GM19099 (cell line): ENCODE results near the gene CYP2F1.

ENCODE experiments used
- POLR2A ChIP-seq: IDR thresholded peaks from 3 replicates; pipeline ENCODE4 v1.6.1; 2011; ENCODE audit warnings: low read depth; ENCODE audit not compliant: insufficient read length; ENCODE audit errors: extremely low read depth

Gene CYP2F1, protein sequence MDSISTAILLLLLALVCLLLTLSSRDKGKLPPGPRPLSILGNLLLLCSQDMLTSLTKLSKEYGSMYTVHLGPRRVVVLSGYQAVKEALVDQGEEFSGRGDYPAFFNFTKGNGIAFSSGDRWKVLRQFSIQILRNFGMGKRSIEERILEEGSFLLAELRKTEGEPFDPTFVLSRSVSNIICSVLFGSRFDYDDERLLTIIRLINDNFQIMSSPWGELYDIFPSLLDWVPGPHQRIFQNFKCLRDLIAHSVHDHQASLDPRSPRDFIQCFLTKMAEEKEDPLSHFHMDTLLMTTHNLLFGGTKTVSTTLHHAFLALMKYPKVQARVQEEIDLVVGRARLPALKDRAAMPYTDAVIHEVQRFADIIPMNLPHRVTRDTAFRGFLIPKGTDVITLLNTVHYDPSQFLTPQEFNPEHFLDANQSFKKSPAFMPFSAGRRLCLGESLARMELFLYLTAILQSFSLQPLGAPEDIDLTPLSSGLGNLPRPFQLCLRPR

DNA sequence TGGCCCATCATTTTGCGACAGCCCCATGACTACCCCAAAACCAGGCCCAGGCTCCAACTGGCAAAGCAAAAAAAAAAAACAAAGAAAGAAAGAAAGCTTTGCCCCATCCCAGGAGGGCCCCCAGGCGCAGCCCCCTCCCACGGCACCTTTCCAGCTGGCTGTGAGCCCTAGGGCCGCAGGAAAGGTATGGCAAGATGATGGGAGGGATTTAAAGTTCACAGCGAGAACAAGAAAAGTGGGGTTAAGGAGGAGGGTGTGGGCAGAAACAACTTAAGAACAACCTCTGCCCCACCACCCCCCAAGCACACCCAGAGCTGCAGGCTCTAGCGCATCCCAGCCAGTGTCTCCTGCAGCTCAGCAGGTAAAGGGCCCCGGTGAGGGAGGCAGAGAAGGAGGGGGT, at the start of gene CYP2F1:
Gene CYP2F1, plus strand, starts transcription at position 301 of the 400 bp plus-strand sequence. CDS start 1,757 bp downstream, outside the sequence.
- no peak for TF ChIP-seq POLR2A

DNA sequence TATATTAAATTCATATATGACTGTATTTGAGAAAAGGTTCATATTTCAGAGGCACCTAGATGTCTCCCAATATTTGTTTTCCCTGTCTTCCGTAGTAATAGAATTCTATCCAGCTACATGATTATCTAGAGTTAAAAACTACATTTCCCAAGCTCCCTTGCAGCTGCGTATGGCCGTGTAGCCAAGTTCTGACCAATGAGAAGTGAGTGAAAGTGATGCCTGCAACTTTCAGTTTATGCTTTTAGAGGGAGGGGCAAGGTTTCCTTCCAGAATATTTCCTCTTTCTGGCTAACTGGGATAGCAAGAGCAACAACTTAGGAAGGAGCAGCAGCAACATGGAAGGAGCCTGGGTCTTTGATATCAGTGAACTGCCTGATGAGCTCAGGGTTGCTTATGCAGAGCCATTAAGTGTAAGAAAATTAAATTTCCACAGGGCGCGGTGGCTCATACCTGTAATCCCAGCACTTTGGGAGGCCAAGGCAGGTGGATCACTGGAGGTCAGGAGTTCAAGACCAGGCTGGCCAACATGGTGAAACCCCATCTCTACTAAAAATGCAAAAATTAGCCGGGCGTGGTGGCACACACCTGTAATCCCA, 49.2 kb upstream of the CYP2F1 start:
- TF ChIP-seq POLR2A, result no peak

DNA sequence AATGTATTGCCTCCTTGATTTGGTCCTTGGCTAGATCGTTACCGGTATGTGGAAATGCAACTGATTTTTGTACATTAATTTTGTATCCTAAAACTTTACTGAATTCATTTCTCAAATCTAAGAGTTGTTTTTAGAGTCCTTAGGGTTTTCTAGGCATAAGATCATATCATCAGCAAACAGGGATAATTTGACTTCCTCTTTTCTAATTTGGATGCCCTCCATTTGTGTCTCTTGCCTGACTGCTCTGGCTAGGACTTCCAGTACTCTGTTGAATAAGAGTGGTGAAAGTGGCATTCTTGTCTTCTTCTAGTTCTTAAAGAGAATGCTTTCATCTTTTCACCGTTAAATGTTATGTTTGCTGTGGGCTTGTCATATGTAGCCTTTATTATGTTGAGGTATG, 37.9 kb upstream of the CYP2F1 start:
- no peak for TF ChIP-seq POLR2A

DNA sequence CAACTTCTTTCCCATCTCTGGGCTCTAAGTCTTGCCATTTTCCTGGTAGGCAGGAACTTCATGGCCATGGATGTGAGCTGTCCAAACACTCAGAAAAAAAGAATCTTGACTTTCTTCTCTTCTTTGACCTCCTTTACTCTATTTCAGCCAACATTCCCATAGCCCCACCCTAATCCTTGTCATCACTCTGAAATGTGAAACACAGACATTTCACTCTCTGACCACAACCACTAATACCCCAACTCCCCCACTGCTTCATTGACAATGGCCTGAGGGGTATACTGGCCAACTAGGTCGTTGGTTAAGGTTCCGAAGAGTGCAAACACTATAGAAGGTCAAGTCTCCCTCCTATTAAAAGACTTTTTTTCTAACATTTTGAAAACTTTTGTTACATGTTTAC, 30.7 kb upstream of the CYP2F1 start:
- no peak for TF ChIP-seq POLR2A

DNA sequence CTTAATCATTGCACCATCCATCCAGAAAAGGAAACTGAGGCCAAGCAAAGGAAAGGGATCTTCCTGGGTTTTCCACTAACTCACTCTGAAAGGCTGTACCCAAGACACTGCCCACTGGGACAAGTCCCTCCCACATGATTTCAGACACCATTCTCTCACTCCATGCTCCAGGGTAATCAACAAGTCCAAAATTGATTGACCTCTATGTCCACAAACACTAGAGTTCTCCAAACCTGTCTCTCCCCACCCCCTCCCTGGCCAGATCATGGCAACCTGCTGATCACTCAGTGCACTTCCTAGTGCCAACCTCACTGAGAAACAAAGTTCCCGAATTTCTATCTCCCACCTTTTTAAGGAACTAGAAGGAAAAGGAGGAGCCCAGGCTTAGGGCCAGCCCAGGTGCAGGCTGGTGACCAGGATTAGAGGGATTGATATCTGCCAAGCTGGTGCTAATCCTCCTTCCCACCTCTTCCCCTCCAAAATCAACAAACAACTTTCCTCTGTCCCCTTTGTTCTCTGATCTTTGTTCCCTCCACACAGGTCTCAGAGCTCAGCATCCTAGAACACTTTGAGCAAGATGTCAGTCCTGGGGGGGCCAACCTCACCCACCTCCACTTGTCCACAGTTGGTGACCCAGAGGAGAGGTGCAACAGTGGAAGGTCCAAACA, 28.4 kb upstream of the CYP2F1 start:
- TF ChIP-seq POLR2A, result no peak

DNA sequence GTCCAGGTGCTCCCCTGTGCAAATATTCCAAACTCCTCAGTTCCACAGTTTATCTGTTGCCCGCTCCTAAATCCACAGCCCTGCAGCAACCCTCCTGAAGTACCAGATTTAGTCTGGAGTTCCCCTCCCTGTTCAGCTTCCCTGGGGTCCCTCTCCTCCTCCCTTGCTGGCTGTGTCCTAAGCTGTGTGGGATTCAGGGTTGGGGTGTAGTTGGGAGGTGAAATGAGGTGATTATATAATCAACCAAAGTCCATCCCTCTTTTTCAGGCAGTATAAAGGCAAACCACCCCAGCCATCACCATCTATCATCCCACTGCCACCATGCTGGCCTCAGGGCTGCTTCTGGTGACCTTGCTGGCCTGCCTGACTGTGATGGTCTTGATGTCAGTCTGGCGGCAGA, 26.1 kb upstream of the CYP2F1 start, which contains the start of gene CYP2A13:
Gene CYP2A13, plus strand, starts transcription at position 301 of the 400 bp plus-strand sequence. Its CDS starts 21 bp downstream, at position 322.
- no peak for TF ChIP-seq POLR2A

DNA sequence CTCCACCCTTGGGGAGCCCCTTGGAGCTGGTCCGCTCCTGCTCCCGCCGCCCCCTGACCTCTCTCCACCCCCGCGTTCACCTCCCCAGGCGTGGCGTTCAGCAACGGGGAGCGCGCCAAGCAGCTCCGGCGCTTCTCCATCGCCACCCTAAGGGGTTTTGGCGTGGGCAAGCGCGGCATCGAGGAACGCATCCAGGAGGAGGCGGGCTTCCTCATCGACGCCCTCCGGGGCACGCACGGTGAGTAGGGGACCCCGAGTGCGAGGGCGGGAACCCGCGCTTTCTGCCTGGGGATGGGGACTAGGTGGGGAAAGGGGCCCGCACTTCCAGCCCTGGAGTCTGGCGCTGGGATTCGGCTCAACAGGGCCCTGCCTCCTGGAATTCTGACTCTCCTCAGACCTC, 24.3 kb upstream of the CYP2F1 start:
- no peak for TF ChIP-seq POLR2A

DNA sequence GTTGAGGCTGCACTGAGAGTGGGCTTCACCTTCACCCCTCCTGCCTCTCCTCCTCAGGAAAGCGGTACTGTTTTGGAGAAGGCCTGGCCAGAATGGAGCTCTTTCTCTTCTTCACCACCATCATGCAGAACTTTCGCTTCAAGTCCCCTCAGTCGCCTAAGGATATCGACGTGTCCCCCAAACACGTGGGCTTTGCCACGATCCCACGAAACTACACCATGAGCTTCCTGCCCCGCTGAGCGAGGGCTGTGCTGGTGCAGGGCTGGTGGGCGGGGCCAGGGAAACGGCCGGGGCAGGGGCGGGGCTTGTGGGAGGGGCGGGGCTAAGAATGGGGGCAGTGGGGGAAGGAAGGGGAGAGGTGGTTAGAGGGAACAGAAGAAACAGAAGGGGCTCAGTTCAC, 18.5 kb upstream of the CYP2F1 start:
- TF ChIP-seq POLR2A, result no peak

DNA sequence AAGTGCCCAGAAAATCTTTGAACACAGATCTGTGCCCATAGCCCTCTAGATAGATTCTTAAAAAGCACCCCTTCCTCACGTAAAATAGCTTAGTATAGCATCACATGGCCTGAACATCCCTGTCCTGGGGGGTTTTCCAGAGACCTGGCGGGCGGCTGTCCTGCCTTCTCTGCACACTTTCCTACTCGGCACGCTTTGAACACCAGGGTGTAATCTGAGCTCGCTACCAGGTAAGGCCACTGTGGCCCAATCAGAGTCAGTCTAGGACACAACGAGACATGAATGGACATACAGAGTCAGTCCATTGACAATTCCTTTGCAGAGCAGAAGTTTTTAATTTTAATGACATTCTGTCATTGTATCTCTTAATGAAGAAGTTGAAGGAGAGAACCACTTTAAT, 17.9 kb upstream of the CYP2F1 start:
- TF ChIP-seq POLR2A, result no peak

DNA sequence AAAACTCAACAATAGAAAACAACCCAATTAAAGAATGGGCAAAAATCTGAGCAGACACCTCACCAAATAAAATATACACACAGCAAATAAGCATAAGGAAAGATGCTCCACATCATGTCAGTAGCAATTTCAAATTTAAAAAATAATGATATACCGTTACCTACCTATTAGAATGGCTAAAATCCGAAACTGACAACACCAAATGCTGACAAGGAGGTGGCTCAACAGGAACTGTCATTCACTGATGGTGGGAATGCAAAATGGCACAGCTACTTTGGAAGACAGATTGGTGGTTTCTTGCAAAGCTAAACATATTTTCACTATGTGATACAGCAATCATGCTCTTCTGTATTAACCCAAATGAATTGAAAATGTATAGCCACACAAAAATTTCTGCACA, 16.9 kb upstream of the CYP2F1 start:
- no peak for TF ChIP-seq POLR2A

DNA sequence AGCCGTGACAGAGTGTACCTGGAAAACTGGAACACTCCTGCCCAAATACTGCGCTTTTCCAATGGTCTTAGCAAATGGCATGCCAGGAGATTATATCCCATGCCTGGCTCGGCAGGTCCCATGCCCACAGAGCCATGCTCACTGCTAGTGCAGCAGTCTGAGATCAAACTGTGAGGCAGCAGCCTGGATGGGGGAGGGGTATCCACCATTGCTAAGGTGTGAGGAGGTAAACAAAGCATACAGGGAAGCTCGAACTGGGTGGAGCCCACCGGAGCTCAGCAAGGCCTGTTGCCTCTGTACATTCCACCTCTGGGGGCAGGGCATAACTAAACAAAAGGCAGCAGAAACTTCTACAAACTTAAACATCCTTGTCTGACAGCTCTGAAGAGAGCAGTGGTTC, 15.5 kb upstream of the CYP2F1 start:
- no peak for TF ChIP-seq POLR2A

DNA sequence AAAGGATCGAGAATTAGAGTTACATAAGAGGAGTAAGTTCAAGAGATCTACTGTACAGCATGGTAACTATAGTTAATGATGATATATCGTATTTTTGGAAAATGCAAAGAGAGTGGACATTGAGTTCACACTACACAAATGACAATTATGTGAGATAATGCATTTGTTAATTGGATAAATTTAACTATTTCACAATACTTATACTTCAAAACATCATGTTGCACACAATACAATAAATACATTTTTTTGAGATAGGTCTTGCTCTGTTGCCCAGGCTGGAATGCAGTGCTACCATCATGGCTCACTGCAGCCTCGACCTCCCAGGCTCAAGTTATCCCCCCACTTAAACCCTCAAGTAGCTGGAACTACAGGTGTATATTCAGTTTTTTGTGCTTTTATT, 8.1 kb upstream of the CYP2F1 start:
- no peak for TF ChIP-seq POLR2A

DNA sequence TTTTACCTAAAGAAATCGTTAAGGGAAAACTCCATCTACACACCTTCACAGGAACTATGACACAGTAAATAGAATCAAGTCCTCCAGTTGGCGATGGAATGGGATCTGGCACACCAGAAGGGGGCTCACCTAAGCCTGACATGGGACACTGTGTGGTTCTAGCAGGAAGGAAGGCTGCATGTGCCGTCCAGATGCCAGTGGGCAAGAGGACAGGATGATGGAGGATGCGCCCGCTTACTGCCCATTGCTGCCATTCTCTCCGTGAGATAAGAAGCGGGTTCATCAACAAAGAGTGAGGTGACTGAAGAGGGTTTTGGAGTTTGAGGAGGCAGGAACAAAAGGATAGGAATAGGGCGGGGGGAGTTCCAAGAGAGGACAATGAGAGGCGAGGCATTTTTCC, 2.9 kb upstream of the CYP2F1 start:
- TF ChIP-seq POLR2A, result no peak

DNA sequence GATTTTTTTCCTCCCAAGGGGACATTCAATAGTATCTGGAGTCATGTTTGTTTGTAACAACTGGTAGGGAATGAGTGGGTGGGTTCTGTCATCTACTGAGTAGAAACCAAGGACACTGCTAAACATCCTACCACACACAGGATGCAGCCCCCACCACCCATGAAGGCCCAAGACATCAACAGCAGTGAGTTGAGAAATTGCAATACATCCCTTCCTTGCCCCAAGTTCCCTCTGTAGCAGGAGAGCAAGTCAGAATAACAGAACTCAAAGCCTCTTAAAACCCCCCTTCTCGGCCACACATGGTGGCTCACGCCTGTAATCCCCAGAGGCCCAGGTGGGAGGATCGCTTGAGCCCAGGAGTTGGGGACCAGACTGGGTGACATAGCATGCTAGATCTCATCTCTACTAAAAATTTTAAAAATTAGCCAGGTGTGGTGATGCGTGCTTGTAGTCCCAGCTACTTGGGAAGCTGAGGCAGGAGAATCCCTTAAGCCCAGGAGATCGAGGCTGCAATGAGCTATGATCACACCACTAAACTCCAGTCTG, 2.4 kb upstream of the CYP2F1 start:
- TF ChIP-seq POLR2A, result no peak

DNA sequence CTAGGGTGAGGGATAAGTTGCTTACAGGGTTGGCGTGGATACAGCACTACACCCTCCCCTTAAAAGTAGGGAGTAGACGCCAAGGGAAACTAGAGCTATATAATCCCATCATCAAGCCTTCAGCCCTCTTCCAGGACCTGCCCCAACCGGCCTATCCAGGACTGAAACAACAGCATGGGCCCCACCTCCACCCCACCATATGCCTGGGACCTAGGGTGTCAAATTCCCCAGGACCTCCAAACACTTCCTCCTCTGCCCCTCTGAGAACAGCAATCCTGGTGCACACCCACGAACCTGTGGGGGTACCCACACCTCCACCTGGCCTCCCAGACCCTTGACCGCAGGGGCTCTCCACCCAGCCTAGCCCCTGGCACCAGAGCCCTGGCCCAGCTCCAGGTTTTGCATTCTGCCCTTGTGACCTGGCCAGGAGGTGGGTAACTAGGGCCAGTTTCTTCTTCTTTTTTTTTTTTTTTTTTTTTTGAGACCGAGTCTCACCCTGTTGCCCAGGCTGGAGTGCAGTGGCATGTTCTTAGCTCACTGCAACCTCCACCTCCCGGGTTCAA, 1.4 kb upstream of the CYP2F1 start:
- no peak for TF ChIP-seq POLR2A
